Stomach (tissue), 4 donors: ENCODE results near the gene DPP6.

ENCODE experiments used
- CTCF ChIP-seq, 7 experiments: fragments of 450-650 bp in 4 of 7; fragments of 200-600 bp in 3 of 7; sonication (generic) in 3 of 7; IDR thresholded peaks; one replicate each; pipeline ENCODE4 v1.5.1; 2016 to 2019; ENCODE audit warnings: antibody characterized with exemption in 7 of 7, control low read depth in 2 of 7, mild to moderate bottlenecking in 1 of 7
- EP300 ChIP-seq: sonication (generic); formaldehyde crosslinking; IDR thresholded peaks from one replicate; pipeline ENCODE4 v1.6.1; 2017; ENCODE audit warnings: antibody characterized with exemption
- POLR2A ChIP-seq, 4 donors: fragments of 450-650 bp; IDR thresholded peaks; one replicate each; pipeline ENCODE4 v1.6.1; 2016; ENCODE audit warnings: antibody characterized with exemption in 4 of 4, control low read depth in 2 of 4, mild to moderate bottlenecking in 1 of 4, moderate library complexity in 1 of 4

GRCh38 chr7:154553711-154554265 is 501.6 kb downstream of the DPP6 start:
- TF ChIP-seq POLR2A (IDR thresholded peaks at IDR 0.05) (no peak), CTCF (IDR thresholded peaks at IDR 0.05) (no peak), EP300 (no peak)
